GM04503 (cell line): Measurements from ENCODE around the gene OR51V1.
"Not testable (repeated sequence)": the region's sequence is repeated elsewhere in the genome, so short reads cannot be mapped to it uniquely, and the experiment has no call there.

Experiments
- DNase-seq: peaks from one replicate; pipeline ENCODE4 v3.0.0-alpha.2; 2012; ENCODE audit warnings: low read depth

OR51V1 gene

GRCh38 chr11:5200582-5200981, at the start of gene OR51V1:
OR51V1 (minus strand) TSS chr11:5200682; CDS start chr11:5200682, 0 bp downstream.
- DNase-seq = no peak

- not testable (repeated sequence) for DNase-seq
These were observed 49.4 kb upstream of the OR51V1 start, which contains the start of gene HBG1 for GRCh38 chr11:5249807-5250396. HBG1 (minus strand) TSS chr11:5249857; CDS start chr11:5249804, 53 bp downstream.

- not testable (repeated sequence) for DNase-seq
These were observed 48.0 kb upstream of the OR51V1 start for GRCh38 chr11:5248498-5248897.

- no peak for DNase-seq
These were observed 47.1 kb upstream of the OR51V1 start for GRCh38 chr11:5247472-5248192.

- no peak for DNase-seq
These were observed 46.4 kb upstream of the OR51V1 start for GRCh38 chr11:5246772-5247471.

- no peak for DNase-seq
These were observed 44.7 kb upstream of the OR51V1 start for GRCh38 chr11:5245155-5245554.

GRCh38 chr11:5243816-5244180, 43.3 kb upstream of the OR51V1 start:
- no peak for DNase-seq

GRCh38 chr11:5242933-5243815, 42.7 kb upstream of the OR51V1 start:
- no peak for DNase-seq

GRCh38 chr11:5242208-5242607, 41.7 kb upstream of the OR51V1 start:
- no peak for DNase-seq

- DNase-seq = no peak
These were observed 41.0 kb upstream of the OR51V1 start for GRCh38 chr11:5241458-5241857.

- DNase-seq = no peak
These were observed 40.0 kb upstream of the OR51V1 start for GRCh38 chr11:5240458-5240857.

- no peak for DNase-seq
These were observed 39.6 kb upstream of the OR51V1 start for GRCh38 chr11:5240056-5240455.

GRCh38 chr11:5239046-5239445, 38.6 kb upstream of the OR51V1 start:
- DNase-seq = no peak

GRCh38 chr11:5238486-5238885, 38.0 kb upstream of the OR51V1 start:
- DNase-seq = no peak

- no peak for DNase-seq
These were observed 36.9 kb upstream of the OR51V1 start for GRCh38 chr11:5237420-5237819.

GRCh38 chr11:5235364-5236095, 35.0 kb upstream of the OR51V1 start:
- no peak for DNase-seq

GRCh38 chr11:5234381-5234834, 33.9 kb upstream of the OR51V1 start, which contains the start of gene HBD:
HBD (minus strand) TSS chr11:5234483; CDS start chr11:5234433, 50 bp downstream.
- no peak for DNase-seq

- DNase-seq = no peak
These were observed 32.8 kb upstream of the OR51V1 start for GRCh38 chr11:5233307-5233706.

- DNase-seq = no peak
These were observed 32.3 kb upstream of the OR51V1 start for GRCh38 chr11:5232821-5233220.

GRCh38 chr11:5232176-5232575, 31.7 kb upstream of the OR51V1 start:
- DNase-seq = no peak

GRCh38 chr11:5231111-5231510, 30.6 kb upstream of the OR51V1 start:
- no peak for DNase-seq
